Endothelial cell of umbilical vein (primary cell): ENCODE measurements around the gene GNA12.

Experiments used
- EZH2 ChIP-seq: IDR thresholded peaks from 2 replicates; pipeline ENCODE4 v1.6.1; 2012; ENCODE audit warnings: borderline replicate concordance, low read depth, mild to moderate bottlenecking, moderate library complexity, low read length, inconsistent platforms; ENCODE audit not compliant: severe bottlenecking
- GATA2 ChIP-seq: IDR thresholded peaks from 2 replicates; pipeline ENCODE4 v1.7.0; 2011; ENCODE audit warnings: low read depth, mild to moderate bottlenecking, moderate library complexity, mixed read lengths, low read length; ENCODE audit not compliant: insufficient read length, insufficient read depth
- JUN ChIP-seq: IDR thresholded peaks from 2 replicates; pipeline ENCODE4 v1.6.1; 2011; ENCODE audit warnings: borderline replicate concordance, low read depth; ENCODE audit not compliant: insufficient read length, insufficient read depth
- MYC ChIP-seq: IDR thresholded peaks from one replicate; pipeline ENCODE4 v1.6.1; 2011; ENCODE audit warnings: mild to moderate bottlenecking, low read depth, low read length
- POLR2A ChIP-seq: IDR thresholded peaks from 2 replicates; pipeline ENCODE4 v1.6.1; 2012; ENCODE audit warnings: low read depth, mild to moderate bottlenecking, control low read depth, low read length
- POLR2AphosphoS5 ChIP-seq: IDR thresholded peaks from 2 replicates; pipeline ENCODE4 v1.6.1; 2012; ENCODE audit warnings: low read depth, mild to moderate bottlenecking, control low read depth, low read length, moderate library complexity; ENCODE audit not compliant: insufficient read depth
- TF ChIP-seq, protein P1 (sequence below), 2 donors: IDR thresholded peaks; 1 replicate in 1 of 2; 2 replicates in 1 of 2; pipeline ENCODE4 v1.5.1; 2011; ENCODE audit warnings: low read length in 2 of 2, mild to moderate bottlenecking in 2 of 2, moderate library complexity in 2 of 2, control low read depth in 1 of 2, inconsistent platforms in 1 of 2, low read depth in 1 of 2; ENCODE audit not compliant: insufficient read depth in 1 of 2; ENCODE audit errors: extremely low read depth in 1 of 2

DNA sequence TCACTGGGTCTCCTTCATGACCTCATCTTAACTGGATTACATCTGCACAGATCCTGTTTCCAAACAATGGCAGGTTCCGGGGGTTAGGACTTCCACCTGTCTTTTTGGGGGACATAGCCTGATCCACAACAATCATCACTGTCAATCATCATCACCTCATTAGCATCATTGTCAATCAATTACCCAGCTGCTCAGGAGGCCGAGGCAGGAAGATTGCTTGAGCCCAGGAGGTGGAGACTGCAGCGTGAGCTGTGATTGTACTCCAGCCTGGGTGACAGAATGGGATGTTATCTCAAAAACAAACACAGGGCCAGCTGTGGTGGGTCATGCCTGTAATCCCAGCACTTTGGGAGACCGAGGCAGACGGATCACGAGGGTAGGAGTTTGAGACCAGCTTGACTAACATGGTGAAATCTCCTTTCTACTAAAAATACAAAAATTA lies 137.4 kb downstream of the GNA12 start:
- TF ChIP-seq JUN (no peak), POLR2A (no peak), EZH2 (no peak), MYC (no peak), POLR2AphosphoS5 (no peak), GATA2 (no peak)
- TF ChIP-seq, protein P1, sequence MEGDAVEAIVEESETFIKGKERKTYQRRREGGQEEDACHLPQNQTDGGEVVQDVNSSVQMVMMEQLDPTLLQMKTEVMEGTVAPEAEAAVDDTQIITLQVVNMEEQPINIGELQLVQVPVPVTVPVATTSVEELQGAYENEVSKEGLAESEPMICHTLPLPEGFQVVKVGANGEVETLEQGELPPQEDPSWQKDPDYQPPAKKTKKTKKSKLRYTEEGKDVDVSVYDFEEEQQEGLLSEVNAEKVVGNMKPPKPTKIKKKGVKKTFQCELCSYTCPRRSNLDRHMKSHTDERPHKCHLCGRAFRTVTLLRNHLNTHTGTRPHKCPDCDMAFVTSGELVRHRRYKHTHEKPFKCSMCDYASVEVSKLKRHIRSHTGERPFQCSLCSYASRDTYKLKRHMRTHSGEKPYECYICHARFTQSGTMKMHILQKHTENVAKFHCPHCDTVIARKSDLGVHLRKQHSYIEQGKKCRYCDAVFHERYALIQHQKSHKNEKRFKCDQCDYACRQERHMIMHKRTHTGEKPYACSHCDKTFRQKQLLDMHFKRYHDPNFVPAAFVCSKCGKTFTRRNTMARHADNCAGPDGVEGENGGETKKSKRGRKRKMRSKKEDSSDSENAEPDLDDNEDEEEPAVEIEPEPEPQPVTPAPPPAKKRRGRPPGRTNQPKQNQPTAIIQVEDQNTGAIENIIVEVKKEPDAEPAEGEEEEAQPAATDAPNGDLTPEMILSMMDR (IDR thresholded peaks at IDR 0.05; ENCODE audit: extremely low read depth in 1 of 2, insufficient read depth in 1 of 2, low read depth in 1 of 2, low read length in 2 of 2) = no peak
